OCI-LY3 (cell line): ENCODE data around the gene CBY2.

Experiments
- CTCF ChIP-seq: fragments of 200-600, 300-600 bp; sonication (generic); IDR thresholded peaks from 2 replicates; pipeline ENCODE4 v1.5.1; 2014; ENCODE audit warnings: antibody characterized with exemption, low read length, low read depth
- EZH2phosphoT487 ChIP-seq: fragments of 200-600 bp; shearing (Covaris generic); IDR thresholded peaks from 2 replicates; pipeline ENCODE4 v1.6.1; 2018; ENCODE audit warnings: antibody characterized with exemption, mixed run types, low read depth

- TF ChIP-seq CTCF (no peak), EZH2phosphoT487 (no peak)
Observed at GRCh38 chr13:45732916-45733315, 30.8 kb downstream of the CBY2 start.
